Peyer's patch (tissue), 4 donors: ENCODE measurements around the gene DOCK4.

ENCODE experiments used
- POLR2A ChIP-seq, 2 donors: fragments of 450-650 bp; IDR thresholded peaks; one replicate each; pipeline ENCODE4 v1.5.1; 2017; ENCODE audit warnings: antibody characterized with exemption in 2 of 2, mild to moderate bottlenecking in 2 of 2, moderate library complexity in 2 of 2
- TF ChIP-seq, protein P1 (sequence below), 6 experiments: fragments of 450-650 bp in 4 of 6; fragments of 200-600 bp in 2 of 6; sonication (generic) in 1 of 6; IDR thresholded peaks; one replicate each; pipeline ENCODE4 v1.5.1; 2017 to 2019; ENCODE audit warnings: antibody characterized with exemption in 6 of 6, mild to moderate bottlenecking in 3 of 6, moderate library complexity in 1 of 6

GRCh38 chr7:112063974-112064373, 142.2 kb downstream of the DOCK4 start:
- TF ChIP-seq, protein P1, sequence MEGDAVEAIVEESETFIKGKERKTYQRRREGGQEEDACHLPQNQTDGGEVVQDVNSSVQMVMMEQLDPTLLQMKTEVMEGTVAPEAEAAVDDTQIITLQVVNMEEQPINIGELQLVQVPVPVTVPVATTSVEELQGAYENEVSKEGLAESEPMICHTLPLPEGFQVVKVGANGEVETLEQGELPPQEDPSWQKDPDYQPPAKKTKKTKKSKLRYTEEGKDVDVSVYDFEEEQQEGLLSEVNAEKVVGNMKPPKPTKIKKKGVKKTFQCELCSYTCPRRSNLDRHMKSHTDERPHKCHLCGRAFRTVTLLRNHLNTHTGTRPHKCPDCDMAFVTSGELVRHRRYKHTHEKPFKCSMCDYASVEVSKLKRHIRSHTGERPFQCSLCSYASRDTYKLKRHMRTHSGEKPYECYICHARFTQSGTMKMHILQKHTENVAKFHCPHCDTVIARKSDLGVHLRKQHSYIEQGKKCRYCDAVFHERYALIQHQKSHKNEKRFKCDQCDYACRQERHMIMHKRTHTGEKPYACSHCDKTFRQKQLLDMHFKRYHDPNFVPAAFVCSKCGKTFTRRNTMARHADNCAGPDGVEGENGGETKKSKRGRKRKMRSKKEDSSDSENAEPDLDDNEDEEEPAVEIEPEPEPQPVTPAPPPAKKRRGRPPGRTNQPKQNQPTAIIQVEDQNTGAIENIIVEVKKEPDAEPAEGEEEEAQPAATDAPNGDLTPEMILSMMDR (IDR thresholded peaks at IDR 0.05) = no peak
- no peak for TF ChIP-seq POLR2A (IDR thresholded peaks at IDR 0.05)
